Measurements from ENCODE around the gene SPACA7.

DNA sequence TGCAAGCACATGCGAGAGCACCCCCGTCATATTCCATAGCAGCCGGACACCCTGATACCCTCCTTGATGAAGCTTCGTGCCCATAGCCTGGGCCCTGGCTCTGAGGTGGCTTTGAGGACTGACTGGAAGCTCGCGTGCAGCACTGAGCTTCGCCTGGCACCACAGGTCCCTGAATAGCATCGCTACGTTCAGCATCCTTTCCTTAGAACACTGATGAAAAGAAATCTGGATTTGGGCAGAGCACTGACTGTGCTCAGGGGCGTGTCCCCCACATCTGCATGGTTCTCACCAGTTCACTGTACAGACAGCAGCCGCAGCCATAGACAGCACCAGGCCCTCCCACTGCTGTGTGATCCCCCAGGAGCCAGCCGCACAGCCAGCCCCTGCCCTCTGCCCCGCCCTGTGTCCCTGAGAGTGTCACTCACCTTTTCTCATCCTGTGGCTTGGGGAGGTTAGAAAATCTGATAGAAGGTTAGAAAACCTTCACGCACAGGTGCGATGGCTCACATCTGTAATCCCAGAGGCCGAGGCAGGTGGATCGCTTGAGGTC is 49.3 kb upstream of the SPACA7 start:
- TF ChIP-seq REST (IDR thresholded peaks at IDR 0.05; ENCODE audit: low read depth) (no peak), FOXM1 (IDR thresholded peaks at IDR 0.05; ENCODE audit: borderline replicate concordance, low read depth) (no peak), USF1 (IDR thresholded peaks at IDR 0.05) (no peak)
